ENCODE measurements around the gene ABI3.
A peak's percentile ranks its signal among the peaks of the same experiment; 100 is the strongest.

The ABI3 gene

GRCh38 chr17:49197346-49197998, 13.0 kb upstream of the ABI3 start:
- DNase-seq (ENCODE audit: low read depth, low spot score): no peak

DNA sequence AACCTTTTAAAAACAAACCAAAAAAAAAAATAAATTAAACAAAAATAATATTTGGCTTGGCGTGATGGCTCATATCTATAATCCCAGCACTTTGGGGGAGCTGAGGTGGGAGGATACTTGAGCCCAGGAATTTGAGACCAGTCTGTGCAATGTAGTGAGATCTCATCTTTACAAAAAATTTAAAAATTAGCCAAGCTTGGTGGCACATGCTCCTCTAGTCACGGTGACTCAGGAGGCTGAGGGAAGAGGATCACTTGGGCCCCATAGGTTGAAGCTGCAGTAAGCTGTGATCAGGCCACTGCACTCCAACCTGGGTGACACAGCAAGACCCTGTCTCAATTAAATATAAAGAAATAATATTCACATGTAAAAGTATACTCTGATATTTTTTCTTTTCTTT, 12.3 kb upstream of the ABI3 start:
- DNase-seq (ENCODE audit: low read depth, low spot score): no peak

GRCh38 chr17:49200423-49201083, 10.0 kb upstream of the ABI3 start:
- DNase-seq (ENCODE audit: low read depth, low spot score): no peak

GRCh38 chr17:49201481-49201927, 9.0 kb upstream of the ABI3 start:
- DNase-seq (ENCODE audit: low read depth, low spot score): no peak

DNA sequence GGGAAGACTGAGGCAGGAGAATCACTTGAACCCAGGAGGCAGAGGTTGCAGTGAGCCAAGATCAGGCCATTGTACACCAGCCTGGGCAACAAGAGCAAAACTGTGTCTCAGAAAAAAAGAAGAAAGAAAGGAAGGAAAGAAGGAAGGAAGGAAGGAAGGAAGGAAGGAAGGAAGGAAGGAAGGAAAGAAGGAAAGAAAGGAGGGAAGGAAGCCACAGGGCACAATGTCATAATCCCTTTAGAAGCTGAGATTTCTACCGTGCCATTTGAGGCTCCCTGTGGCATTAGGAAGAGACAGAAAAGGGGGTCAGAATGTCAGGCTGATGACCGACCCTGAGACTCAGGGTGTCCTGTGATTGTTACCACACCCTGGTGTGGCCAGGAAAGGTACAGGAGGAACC, 6.7 kb upstream of the ABI3 start:
- no peak for DNase-seq (ENCODE audit: low read depth, low spot score)

DNA sequence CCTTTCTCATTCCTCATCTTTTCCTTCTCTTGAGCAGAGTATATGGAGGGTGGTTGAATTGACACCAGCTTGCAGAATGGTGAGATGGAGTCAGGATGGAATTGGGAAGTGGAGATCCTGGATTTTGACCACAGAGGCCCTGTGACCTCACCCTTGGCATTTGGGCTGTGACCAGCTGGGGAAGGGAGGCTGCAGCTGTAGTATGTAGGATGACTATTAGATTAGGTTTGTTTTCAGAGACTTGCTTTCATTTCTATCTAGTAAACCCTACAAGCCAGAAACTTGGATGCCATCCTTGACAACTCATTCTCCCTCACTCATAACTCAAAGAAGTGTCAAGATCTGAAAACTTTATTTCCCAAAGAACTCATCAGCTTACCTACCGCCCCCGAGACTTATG, 6.0 kb upstream of the ABI3 start:
- DNase-seq (ENCODE audit: low read depth, low spot score): no peak

DNA sequence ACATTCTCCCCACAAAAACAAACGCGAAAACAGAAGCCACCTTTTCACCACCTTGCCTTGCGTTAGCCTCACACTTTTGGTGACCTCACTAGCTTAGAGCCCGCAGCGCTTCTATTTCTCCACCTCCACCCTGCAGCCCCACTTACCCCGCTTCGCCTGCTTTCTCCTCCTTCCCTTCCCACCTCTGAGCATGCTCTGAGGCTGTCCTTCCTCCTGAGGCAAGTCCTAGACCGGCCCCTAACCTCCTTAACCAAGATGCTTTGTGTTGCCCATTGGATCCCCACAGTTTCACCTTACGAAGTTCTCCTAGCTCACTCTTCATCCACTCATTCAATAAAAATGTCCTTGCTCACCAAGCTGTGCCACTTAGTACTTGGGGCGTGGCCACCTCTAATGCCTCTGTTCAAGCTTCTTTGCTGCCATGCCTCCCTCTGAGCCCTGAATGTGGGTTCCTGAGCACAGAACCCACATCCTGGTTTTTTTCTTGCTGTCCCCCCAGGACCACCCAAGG, 1.4 kb upstream of the ABI3 start:
- DNase-seq (ENCODE audit: low read depth, low spot score): no peak

DNA sequence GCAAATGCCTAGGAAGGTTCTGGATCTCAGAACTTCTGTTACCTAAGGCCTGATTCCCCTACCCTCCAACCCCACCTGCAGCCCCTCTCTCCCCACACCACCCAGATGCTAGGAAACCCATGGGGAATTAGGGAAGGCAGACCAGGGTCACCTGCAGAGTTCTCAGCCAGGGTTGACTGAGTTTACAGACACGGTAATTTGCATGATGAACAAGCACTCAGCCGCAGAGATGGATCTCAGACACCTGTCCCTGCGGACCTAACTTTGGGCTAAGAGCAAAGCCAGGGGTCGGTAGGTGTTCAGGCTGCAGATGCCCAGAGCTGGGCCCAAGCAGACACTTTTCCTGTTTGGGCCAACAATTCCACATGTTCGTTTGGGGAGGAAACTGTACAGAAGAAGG, 2.9 kb downstream of the ABI3 start:
- no peak for DNase-seq (ENCODE audit: low read depth, low spot score)

DNA sequence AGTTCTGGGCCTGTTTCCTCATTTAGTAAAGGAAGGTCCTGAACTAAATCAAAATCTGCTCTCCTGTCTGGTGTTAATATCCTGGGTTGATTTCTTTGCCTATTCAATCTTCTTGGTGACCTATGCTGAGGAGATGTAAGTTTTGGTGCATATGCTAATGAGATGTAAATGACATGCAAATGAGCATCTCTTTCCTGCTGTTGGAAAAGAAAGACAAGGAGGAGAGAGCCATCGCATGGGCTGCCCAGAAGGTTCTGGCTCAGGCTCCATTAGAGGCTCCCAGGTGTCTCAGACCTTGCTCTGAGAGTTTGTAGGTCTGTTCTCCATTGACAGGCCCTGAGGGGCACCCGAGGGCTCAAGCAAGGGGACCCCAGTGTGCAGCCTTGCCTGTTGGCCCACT, 3.3 kb downstream of the ABI3 start:
- no peak for DNase-seq (ENCODE audit: low read depth, low spot score)

GRCh38 chr17:49214676-49215360, 4.3 kb downstream of the ABI3 start:
- DNase-seq (ENCODE audit: low read depth, low spot score): no peak

DNA sequence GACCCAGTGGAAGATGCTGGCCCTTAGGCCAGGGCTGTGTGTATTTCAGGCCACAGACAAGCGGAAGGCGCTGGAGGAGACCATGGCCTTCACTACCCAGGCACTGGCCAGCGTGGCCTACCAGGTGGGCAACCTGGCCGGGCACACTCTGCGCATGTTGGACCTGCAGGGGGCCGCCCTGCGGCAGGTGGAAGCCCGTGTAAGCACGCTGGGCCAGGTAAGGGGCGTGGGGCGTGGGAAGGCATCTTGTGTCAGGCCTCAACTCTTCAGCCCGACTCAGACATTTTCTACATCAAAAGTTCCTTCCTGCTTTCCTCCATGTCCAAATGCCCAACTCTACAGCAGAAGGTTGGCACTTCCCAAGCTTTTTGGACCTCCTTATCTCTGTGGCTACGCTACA, 6.0 kb downstream of the ABI3 start:
- no peak for DNase-seq (ENCODE audit: low read depth, low spot score)

- no peak for DNase-seq (ENCODE audit: low read depth, low spot score)
These were observed 6.6 kb downstream of the ABI3 start for GRCh38 chr17:49216953-49217650.

- no peak for DNase-seq (ENCODE audit: low read depth, low spot score)
These were observed 7.3 kb downstream of the ABI3 start for GRCh38 chr17:49217651-49218413.

DNA sequence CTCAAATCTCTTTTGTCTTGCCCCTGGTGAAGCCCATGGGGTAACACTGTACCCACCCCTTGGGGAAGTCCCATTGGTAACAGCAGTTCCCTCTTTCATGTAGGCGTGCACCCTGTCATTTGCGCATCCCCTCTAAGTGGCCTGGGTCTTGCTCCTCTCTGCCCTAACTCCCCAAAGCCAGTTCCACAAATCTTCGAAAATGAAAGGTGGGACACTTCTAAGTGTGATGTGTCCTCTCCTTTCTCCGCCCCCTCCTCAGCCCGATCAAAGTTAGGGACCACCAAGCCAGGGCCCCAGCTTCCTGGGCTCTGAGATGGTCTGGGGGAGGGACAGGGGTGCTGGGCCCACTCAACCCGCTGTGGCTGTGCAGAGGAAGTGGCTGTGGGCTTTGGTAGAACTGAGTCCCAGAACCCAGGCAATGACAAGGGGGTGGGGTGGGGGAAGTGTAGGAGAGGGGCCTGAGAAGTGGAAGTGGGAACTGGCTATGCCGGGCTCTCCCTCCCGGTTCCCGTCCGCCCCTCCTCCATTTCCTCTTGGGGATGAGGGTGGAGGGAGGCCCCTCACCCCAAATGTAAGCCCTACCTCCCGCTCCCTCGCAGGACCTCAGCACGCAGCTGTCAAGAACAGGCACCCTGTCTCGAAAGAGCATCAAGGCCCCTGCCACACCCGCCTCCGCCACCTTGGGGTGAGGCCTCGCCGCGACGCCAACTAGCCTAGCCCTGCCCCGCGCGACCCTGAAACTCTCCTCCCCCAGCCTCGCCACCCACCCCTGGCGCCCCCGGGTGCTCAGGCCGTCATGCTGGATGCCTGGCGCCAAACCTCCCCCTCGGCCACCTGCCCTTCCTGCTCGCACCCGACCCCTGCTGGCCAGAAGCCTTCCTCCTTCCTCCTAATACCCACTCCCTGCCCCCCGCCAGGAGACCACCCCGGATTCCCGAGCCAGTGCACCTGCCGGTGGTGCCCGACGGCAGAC, 8.7 kb downstream of the ABI3 start:
- DNase-seq (ENCODE audit: low read depth, low spot score): no peak

DNA sequence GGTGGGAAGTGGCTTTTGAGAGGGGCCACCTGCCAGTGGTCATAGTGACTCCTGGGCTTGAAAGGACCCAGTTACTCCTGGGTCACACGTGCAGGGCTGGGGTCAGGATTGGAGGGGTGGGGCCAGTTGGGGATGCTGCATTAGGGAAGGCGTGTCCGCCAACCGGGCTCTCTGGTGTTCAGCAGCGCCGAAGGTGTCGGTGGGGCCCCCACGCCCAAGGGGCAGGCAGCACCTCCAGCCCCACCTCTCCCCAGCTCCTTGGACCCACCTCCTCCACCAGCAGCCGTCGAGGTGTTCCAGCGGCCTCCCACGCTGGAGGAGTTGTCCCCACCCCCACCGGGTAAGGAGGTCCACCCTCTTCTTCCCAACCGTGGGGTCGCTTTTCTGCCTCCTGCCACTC, 9.5 kb downstream of the ABI3 start:
- DNase-seq (ENCODE audit: low read depth, low spot score): no peak

DNA sequence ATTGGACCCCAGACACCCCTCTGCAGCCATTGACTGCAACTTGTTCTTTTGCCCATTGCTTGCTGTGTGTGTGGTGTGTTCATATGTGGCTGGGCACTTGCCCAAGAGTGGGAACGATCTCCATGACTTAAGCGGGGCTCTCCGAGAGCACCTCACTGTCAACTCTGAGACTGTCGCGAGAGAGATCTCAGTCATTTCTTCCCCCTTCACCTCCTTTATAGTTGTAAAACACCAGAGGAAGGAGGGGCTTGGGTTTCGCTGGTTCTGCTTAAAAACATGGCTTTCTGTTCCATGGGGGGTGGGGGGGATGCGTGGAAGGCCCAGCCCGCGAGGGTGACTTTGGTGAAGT, 12.6 kb downstream of the ABI3 start:
- DNase-seq (ENCODE audit: low read depth, low spot score): no peak

GRCh38 chr17:49223517-49224197, 13.2 kb downstream of the ABI3 start:
- DNase-seq (ENCODE audit: low read depth, low spot score): peak; percentile 39

DNA sequence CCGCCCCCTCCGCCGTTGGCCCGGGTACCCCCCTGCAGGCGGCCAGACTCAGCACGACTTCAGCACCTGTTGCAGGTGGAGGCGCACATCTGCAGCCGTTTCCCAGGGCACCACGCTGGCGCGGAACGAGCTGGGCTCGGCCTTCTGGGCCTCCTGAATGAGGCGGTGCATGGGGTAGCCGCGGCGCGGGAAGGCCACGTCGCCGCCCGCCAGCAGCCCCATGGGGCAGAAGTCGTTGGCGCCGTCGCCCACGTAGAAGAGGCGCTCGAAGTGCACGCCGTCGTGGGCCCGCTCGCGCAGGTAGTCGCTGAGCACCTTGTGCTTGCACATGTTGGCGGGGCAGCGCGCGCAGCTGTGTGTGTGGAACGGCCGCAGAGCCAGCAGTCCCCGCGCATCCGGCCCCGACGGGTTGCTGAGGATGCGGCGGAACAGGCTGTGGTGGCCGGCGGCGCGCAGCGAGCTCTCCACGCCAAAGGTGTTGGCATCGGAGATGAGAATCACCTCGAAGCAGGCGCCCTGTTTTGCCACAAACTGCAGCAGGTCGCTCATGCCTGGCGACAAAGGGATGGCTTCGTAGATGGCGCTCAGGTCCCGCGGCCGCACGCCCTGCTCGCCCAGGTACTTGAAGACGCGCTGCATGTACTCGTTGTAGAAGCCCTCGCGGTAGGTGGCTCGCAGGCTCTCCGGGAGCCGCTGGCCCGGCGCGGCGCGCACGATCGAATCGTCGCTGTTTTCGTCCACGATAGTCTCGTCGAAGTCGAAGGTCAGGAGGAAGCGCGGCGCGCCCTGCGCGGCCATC, 13.9 kb downstream of the ABI3 start:
- DNase-seq (ENCODE audit: low read depth, low spot score): no peak

DNA sequence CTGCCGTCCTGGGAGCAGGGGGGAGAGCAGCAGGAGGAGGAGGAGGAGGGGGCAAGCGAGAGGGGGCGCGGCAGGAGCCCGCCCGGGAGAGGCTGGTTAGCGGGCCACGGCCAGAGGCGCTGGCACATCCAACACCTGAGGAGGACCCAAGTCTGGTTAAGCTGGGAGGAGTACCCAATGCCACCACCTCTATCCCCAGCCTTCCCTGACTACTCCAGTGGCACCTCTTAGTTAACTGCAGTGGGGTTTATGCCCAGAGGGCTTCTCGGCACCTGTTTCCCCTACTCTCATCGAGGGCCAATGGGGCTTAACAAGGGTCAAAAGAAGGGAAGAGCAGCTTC, 14.5 kb downstream of the ABI3 start:
- no peak for DNase-seq (ENCODE audit: low read depth, low spot score)
